Right atrium auricular region (tissue), 2 donors: ENCODE data around the gene TSHZ3. TPM values are rescaled to one million over a fixed set of nuclear protein-coding genes. Genes with fewer than 3 reads are reported as not detected.

Experiments
- DNase-seq: peaks from one replicate; pipeline ENCODE4 v3.0.0-alpha.2; 2019; ENCODE audit warnings: low spot score
- H3K27ac ChIP-seq, 2 donors: fragments of 200-600 bp; sonication (generic); 1 replicate in 1 of 2; 2 replicates in 1 of 2; pipeline ENCODE4 v1.5.1; 2016 to 2019
- H3K27me3 ChIP-seq, 2 donors: fragments of 200-600 bp; sonication (generic); one replicate each; pipeline versions ENCODE4 v1.5.1 to v1.6.0; 2017 to 2019
- H3K36me3 ChIP-seq: fragments of 200-600 bp; sonication (generic); one replicate; pipeline ENCODE4 v1.5.1; 2016
- H3K4me1 ChIP-seq, 2 donors: fragments of 200-600 bp; sonication (generic); one replicate each; pipeline versions ENCODE4 v1.5.1 to v1.6.0; 2017 to 2019
- H3K4me3 ChIP-seq, 2 donors: fragments of 200-600 bp; sonication (generic); 1 replicate in 1 of 2; 2 replicates in 1 of 2; pipeline ENCODE4 v1.5.1; 2017 to 2019; ENCODE audit warnings: mild to moderate bottlenecking in 1 of 2, moderate library complexity in 1 of 2
- H3K9me3 ChIP-seq, 2 donors: fragments of 200-600 bp; sonication (generic); one replicate each; pipeline ENCODE4 v1.5.1; 2019
- total RNA-seq, 2 donors: library from RNA; depleted of rRNA; stranded (reverse); fragments of >200 nt; gene quantifications; one replicate each; pipeline ENCODE4 v1.1.0, GENCODE V29; 2016
- TF ChIP-seq, protein P1 (sequence below), 2 donors: fragments of 200-600 bp; sonication (generic); IDR thresholded peaks; one replicate each; pipeline ENCODE4 v1.5.1; 2019; ENCODE audit warnings: antibody characterized with exemption in 2 of 2

The TSHZ3 gene
- total RNA-seq, 2 donors from 2014 or later, result 3.9 to 5.6 TPM

DNA sequence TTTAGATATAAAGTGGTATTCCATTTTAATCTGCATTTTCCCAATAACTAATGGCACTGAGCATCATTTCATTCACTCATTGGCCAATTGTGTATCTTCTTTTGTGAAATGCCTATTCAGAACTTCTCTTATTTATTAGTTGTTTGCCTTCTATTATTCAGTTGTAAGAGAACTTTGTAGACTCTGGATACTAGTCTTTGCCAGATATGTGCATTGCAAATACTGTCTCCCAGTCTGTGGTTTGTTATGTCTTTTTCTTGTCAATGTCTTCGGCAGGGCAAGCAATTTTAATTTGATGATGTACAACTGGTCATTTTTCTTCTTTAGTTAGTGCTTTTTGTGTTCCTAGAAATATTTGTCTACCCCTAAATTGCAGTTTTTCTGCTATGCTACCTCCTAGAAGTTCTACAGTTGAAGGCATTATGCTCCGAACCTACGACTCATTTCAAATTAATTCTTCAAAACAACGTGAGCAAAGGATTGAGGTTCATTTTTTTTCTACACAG, 115.9 kb downstream of the TSHZ3 start:
- TF ChIP-seq, protein P1, sequence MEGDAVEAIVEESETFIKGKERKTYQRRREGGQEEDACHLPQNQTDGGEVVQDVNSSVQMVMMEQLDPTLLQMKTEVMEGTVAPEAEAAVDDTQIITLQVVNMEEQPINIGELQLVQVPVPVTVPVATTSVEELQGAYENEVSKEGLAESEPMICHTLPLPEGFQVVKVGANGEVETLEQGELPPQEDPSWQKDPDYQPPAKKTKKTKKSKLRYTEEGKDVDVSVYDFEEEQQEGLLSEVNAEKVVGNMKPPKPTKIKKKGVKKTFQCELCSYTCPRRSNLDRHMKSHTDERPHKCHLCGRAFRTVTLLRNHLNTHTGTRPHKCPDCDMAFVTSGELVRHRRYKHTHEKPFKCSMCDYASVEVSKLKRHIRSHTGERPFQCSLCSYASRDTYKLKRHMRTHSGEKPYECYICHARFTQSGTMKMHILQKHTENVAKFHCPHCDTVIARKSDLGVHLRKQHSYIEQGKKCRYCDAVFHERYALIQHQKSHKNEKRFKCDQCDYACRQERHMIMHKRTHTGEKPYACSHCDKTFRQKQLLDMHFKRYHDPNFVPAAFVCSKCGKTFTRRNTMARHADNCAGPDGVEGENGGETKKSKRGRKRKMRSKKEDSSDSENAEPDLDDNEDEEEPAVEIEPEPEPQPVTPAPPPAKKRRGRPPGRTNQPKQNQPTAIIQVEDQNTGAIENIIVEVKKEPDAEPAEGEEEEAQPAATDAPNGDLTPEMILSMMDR (IDR thresholded peaks at IDR 0.05), result no peak
- Histone ChIP-seq H3K36me3 (no peaks in the 10 kb centered on the region), H3K4me1 (no peaks in the 10 kb centered on the region), H3K9me3 (no peaks in the 10 kb centered on the region), H3K27ac (no peak overlapping the region), H3K27me3 (no peaks in the 10 kb centered on the region), H3K4me3 (no peak overlapping the region)
- DNase-seq, result no peak

DNA sequence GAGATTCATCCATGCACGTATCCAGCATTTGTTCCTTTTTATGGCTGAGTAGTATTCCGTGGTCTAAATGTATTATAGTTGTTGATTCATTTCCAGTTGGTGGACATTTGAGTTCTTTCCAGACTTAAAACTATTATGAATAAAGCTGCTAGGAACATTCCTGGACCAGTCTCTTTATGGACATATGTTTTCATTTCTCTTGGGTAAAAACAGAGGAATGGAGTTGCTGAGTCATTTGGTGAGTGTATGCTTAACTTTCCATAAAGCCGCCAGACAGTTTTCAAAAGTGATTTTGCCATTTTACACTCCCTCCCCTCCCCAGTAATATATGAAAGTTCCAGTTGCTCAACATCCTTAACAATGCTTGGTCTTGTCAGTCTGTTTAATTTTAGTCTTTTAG, 116.4 kb downstream of the TSHZ3 start:
- no peaks in the 10 kb centered on the region for H3K9me3 ChIP-seq
- TF ChIP-seq, protein P1 (IDR thresholded peaks at IDR 0.05), result no peak
- H3K27me3 ChIP-seq, result no peaks in the 10 kb centered on the region
- no peaks in the 10 kb centered on the region for H3K36me3 ChIP-seq
- no peak overlapping the region for H3K27ac ChIP-seq
- no peak for DNase-seq
- H3K4me1 ChIP-seq, result no peaks in the 10 kb centered on the region
- no peak overlapping the region for H3K4me3 ChIP-seq

DNA sequence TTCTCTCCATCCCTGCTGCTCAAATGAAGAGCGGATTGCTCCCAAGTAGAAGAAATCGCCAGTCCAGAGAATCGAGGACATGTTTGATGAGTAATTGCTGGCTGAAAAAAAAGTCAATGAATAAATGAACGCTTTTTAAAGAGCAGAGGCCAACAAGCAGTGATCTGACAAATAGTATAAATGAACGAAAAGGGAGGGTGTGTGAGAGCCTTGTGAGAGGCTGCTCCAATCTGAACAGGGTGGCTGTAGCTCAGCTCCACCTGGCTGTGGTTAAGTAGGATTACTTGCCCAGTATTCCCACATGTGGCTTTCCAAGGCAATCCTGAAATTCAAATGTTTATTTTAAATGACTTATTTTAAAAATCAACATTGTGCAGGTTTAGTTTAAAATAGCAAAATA, 117.1 kb downstream of the TSHZ3 start:
- no peak overlapping the region for H3K4me3 ChIP-seq
- TF ChIP-seq, protein P1 (IDR thresholded peaks at IDR 0.05), result no peak
- H3K27ac ChIP-seq, result no peak overlapping the region
- no peak for DNase-seq
- H3K4me1 ChIP-seq, result no peaks in the 10 kb centered on the region
- H3K9me3 ChIP-seq, result no peaks in the 10 kb centered on the region
- H3K36me3 ChIP-seq, result no peaks in the 10 kb centered on the region
- no peaks in the 10 kb centered on the region for H3K27me3 ChIP-seq

DNA sequence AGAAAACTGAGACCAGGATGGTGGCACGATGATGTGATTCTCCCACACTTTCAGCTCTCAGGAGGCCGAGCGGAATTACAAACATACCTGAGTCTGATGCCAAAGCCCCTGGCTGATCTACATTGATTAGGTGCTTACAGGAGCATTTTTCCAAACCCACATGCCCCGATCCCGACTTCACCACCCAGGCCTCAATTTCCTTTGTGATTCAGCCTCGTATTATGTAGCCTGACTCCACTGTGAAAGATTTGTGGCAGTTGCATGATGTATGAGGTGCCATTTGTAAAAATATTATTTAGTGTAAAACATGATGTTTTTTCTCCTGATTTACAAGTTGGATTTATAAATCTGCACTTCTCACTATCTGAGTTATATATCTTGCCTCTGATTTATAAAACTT, 118.0 kb downstream of the TSHZ3 start:
- no peak for DNase-seq
- TF ChIP-seq, protein P1 (IDR thresholded peaks at IDR 0.05), result no peak
- Histone ChIP-seq H3K36me3 (no peaks in the 10 kb centered on the region), H3K4me3 (no peak overlapping the region), H3K27me3 (no peaks in the 10 kb centered on the region), H3K27ac (no peak overlapping the region), H3K9me3 (no peaks in the 10 kb centered on the region), H3K4me1 (no peaks in the 10 kb centered on the region)

DNA sequence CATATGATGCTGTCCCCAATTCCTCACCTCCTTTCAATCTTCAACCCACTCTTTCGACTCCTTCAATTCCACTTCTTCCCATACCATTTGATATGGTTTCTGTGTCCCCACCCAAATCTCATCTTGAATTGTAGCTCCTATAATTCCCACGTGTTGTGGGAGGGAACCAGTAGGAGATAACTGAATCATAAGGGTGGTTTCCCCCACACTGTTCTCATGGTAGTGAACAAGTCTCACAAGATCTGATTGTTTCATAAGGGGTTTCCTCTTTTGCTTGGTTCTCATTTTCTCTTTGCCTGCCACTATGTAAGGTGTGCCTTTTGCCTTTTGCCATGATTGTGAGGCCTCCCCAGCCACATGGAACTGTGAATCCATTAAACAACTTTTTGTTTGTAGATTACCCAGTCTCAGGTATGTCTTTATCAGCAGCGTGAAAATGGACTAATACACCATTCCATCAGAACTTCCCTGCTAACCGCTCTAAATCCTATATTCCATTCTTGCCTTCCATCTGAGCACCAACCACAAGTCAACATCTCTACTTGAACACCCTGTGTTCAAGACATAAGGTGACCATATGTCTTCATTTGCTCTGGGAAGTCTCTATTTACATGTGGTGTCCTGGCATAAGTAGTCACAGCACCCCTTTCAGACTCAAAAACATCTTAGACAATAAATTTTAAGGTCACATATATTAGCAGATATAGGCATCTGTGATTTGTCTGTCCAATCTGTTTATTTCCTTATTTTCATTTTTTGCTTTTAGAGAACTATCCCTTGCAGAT, 122.9 kb downstream of the TSHZ3 start:
- no peaks in the 10 kb centered on the region for H3K27me3 ChIP-seq
- no peak for DNase-seq
- H3K9me3 ChIP-seq, result no peaks in the 10 kb centered on the region
- no peaks in the 10 kb centered on the region for H3K4me1 ChIP-seq
- TF ChIP-seq, protein P1 (IDR thresholded peaks at IDR 0.05), result no peak
- no peak overlapping the region for H3K27ac ChIP-seq
- no peaks in the 10 kb centered on the region for H3K36me3 ChIP-seq
- H3K4me3 ChIP-seq, result no peak overlapping the region
